ENCODE results near the gene RPS6KA2. TPM values are rescaled to one million over a fixed set of nuclear protein-coding genes. Genes with fewer than 3 reads are reported as not detected.

The RPS6KA2 gene
- total and polyA plus RNA-seq, 2 experiments from 2014 or later = 12.5 to 25.3 TPM

- ATAC-seq = no peak
- Histone ChIP-seq H4K20me1 (replicated peaks; ENCODE audit: insufficient read depth) (peaks cover 14% of the 10 kb centered on the region), H3K27me3 (ENCODE audit: insufficient read depth) (no peaks in the 10 kb centered on the region), H3K4me2 (no peak overlapping the region), H3K9me2 (ENCODE audit: insufficient read depth) (no peaks in the 10 kb centered on the region), H3K36me3 (ENCODE audit: insufficient read depth) (no peaks in the 10 kb centered on the region), H3F3A (replicated peaks; ENCODE audit: low read depth) (no peaks in the 10 kb centered on the region), H3K4me1 (ENCODE audit: insufficient read depth) (peaks cover 10% of the 10 kb centered on the region), H3K27ac (ENCODE audit: low read depth) (no peak overlapping the region), H2AFZ (no peak overlapping the region), H3K79me2 (replicated peaks; ENCODE audit: insufficient read depth) (peaks cover 26% of the 10 kb centered on the region), H3K4me3 (no peak overlapping the region)
- no peaks in the 10 kb centered on the region; the same call in 1 of the 3 replicates for H3K36me3 Mint-ChIP-seq (ENCODE audit: low read depth)
- H3K27ac Mint-ChIP-seq = no peak overlapping the region
- H3K4me3 Mint-ChIP-seq = no peak overlapping the region
- no peak for DNase-seq (ENCODE audit: low spot score)
- peaks cover 5% of the 10 kb centered on the region for H3K27me3 Mint-ChIP-seq (ENCODE audit: insufficient read depth, low read depth, poor library complexity)
- peaks cover 55% of the 10 kb centered on the region for H3K4me1 Mint-ChIP-seq
- no peaks in the 10 kb centered on the region for H3K9me3 Mint-ChIP-seq
- TF ChIP-seq NANOG (IDR thresholded peaks at IDR 0.05; ENCODE audit: borderline replicate concordance) (no peak), STAT1 (IDR thresholded peaks at IDR 0.05; ENCODE audit: unreplicated experiment) (no peak), ZNF462 (CRISPR knock-in tag; IDR thresholded peaks at IDR 0.05) (no peak), ZNF114 (CRISPR knock-in tag; IDR thresholded peaks at IDR 0.05) (no peak), ETS1 (IDR thresholded peaks at IDR 0.05) (no peak), REST (IDR thresholded peaks at IDR 0.05; ENCODE audit: unreplicated experiment) (no peak), ZNF331 (CRISPR knock-in tag; IDR thresholded peaks at IDR 0.05; ENCODE audit: low read depth) (no peak), POLR2AphosphoS5 (IDR thresholded peaks at IDR 0.05; ENCODE audit: low read depth) (no peak), EZH2phosphoT487 (IDR thresholded peaks at IDR 0.05; ENCODE audit: unreplicated experiment) (no peak), CREB1 (CRISPR knock-in tag; IDR thresholded peaks at IDR 0.05; ENCODE audit: low read depth) (no peak), JUNB (IDR thresholded peaks at IDR 0.05; ENCODE audit: unreplicated experiment) (no peak)
- TF ChIP-seq, protein P1, sequence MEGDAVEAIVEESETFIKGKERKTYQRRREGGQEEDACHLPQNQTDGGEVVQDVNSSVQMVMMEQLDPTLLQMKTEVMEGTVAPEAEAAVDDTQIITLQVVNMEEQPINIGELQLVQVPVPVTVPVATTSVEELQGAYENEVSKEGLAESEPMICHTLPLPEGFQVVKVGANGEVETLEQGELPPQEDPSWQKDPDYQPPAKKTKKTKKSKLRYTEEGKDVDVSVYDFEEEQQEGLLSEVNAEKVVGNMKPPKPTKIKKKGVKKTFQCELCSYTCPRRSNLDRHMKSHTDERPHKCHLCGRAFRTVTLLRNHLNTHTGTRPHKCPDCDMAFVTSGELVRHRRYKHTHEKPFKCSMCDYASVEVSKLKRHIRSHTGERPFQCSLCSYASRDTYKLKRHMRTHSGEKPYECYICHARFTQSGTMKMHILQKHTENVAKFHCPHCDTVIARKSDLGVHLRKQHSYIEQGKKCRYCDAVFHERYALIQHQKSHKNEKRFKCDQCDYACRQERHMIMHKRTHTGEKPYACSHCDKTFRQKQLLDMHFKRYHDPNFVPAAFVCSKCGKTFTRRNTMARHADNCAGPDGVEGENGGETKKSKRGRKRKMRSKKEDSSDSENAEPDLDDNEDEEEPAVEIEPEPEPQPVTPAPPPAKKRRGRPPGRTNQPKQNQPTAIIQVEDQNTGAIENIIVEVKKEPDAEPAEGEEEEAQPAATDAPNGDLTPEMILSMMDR (conservative IDR thresholded peaks at IDR 0.05; ENCODE audit: low read depth in 2 of 2) = no peak
Measured at GRCh38 chr6:166565084-166565967, 61.7 kb downstream of the RPS6KA2 start.
